ENCODE data around the gene DACH1. TPM values are rescaled to one million over a fixed set of nuclear protein-coding genes. Genes with fewer than 3 reads are reported as not detected.

The DACH1 gene
- total RNA-seq, 1 experiment from 2014 or later = not detected

DNA sequence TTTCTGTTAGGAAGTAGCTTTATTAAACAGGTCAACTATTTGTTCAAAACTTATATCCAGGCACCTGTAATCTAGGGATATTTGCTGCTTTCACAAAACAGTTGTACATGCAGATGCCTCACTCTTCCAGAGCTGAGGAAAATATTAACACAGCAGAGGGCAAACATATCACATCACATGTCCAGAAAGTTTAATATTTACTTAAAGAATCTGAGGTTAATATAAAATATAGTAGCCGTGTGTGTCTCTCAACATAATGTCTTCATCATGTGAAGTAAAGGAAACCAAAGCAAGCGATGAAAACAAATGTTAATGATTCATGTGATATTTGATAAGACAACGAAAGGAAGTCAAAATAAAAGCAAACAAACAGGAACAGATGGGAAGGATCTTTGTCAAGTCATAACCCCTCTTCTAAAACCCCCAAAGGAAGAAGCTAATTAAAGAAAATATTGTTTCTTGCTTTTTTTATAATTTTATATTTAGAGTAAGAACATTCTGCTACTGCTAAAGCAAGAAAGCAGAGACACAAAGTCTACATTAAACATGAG lies 418.8 kb downstream of the DACH1 start:
- in situ Hi-C loops (cut with HindIII; ENCODE audit: low pct_unique_long_range_greater_than_20kb, low sequenced_read_pairs) = no loop called here
- no peak for DNase-seq (ENCODE audit: low read depth)

DNA sequence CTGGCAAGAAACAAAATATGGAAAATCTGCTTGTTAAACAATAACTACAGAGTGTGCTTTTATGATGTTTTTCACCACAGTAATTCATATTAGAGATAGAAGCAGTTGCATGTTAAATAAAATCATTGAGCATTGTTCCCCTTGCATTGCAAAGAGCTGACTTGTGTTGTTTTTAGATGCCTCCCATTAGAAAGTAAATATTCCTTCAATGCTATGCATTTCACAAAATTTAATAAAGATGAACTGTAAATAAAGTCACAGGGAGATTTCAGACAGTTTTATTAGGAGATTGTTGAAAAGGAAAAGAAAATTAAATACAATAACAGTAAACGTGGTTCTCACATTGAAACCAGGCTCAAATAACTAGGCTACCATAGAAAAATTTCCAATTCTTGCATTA lies 429.3 kb downstream of the DACH1 start:
- in situ Hi-C loops (cut with HindIII; ENCODE audit: low pct_unique_long_range_greater_than_20kb, low sequenced_read_pairs) = no loop called here
- DNase-seq (ENCODE audit: low read depth) = no peak

DNA sequence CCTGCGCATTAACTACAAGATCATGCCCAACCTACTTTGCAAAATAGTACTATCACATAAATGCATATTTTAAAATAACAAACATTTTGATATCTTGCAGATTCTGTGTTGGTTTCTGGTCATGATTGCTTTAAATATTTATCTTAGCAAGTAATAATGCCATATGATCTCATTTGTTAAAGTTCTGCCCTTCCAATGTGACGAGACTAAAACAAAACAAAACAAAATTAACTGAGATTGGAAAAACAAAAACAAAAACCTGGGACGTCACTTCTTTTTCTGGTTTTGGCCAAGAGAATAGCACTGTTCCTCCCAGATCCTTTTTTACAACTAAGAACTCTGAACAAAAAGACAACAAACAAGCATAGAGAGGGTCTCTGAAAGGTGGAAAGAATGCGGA lies 436.3 kb downstream of the DACH1 start:
- in situ Hi-C loops (cut with HindIII; ENCODE audit: low pct_unique_long_range_greater_than_20kb, low sequenced_read_pairs) = no loop called here
- no peak for DNase-seq (ENCODE audit: low read depth)

DNA sequence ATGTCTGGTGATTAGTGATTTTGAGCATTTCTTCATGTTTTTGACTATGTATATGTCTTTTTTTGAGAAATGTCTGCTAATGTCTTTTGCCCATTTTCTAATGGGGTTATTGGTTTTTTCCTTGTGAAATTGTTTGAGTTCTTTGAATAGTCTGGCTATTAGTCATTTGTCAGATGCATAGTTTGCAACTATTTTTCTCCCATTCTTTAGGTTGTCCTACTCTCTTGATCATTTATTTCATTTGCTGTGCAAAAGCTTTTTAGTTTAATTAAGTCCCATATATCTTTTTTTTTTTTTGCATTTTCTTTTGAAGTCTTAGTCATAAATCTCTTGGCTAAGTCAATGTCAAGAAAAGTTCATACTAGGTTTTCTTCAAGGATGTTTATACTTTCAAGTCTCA lies 449.8 kb downstream of the DACH1 start:
- DNase-seq (ENCODE audit: low read depth) = no peak
- in situ Hi-C loops (cut with HindIII; ENCODE audit: low pct_unique_long_range_greater_than_20kb, low sequenced_read_pairs) = no loop called here

DNA sequence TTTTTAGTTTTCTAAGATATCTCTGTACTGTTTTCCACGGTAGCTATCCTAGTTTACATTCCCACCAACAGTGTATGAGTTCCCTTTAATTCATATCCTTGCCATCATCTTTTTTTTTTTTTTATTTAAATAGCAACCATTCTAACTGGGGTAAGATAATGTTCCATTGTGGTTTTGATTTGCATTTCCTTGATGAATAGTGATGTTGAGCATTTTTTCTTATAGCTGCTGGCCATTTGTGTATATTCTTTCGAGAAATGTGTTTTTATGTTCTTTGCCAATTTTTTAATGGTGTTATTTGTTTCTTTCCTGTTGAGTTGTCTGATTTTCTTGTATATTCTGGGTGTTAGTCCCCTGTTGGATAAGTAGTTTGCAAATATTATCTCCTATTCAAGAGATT lies 454.8 kb downstream of the DACH1 start:
- DNase-seq (ENCODE audit: low read depth) = no peak
- in situ Hi-C loops (cut with HindIII; ENCODE audit: low pct_unique_long_range_greater_than_20kb, low sequenced_read_pairs) = no loop called here

DNA sequence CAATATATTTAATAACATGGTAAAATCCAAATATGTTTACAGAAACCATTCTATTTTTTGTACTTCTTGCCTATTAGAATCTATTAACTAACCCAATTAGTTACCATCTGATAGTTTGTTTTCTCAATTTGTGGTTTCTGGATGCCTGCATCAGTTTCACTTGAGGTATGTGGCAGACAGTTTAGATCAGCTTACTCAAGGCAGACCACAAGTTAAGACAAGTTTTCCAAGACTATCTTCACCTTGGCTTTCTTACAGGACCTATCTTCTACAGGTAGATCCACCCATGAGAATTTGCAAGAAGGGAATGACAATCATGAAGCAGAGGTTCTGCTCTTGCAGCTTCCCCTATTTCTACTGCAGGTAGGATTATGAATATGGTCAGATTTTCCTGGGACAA lies 458.6 kb downstream of the DACH1 start:
- no peak for DNase-seq (ENCODE audit: low read depth)
- in situ Hi-C loops (cut with HindIII; ENCODE audit: low pct_unique_long_range_greater_than_20kb, low sequenced_read_pairs) = no loop called here

DNA sequence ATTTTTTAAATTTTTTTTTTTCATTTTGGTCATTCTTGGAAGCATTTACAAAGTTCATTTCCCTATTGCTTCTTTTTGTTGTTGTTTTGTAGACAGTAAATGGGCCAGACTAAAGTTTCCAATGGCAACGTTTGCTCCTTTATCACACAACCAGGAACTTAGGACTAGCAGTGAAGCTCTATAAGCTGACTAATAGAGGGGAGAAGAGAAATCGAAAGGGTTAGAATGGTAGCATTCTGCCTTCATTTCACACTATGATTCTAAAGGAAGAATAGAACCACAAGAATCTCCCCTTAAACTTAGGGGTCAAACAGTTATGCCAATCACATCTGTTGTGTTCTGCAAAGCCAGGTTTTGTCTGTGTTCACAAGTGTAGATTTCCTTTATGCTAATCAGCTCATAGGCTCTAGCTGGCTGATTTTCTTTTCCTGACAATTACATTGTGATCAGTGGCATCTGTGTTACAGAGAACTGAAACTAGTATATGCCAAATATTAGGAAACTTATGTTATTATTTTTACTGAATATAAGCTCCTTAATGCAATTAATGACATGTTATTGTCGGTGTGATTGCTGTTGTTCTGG lies 467.3 kb downstream of the DACH1 start:
- in situ Hi-C loops (cut with HindIII; ENCODE audit: low pct_unique_long_range_greater_than_20kb, low sequenced_read_pairs) = no loop called here
- DNase-seq (ENCODE audit: low read depth) = no peak

DNA sequence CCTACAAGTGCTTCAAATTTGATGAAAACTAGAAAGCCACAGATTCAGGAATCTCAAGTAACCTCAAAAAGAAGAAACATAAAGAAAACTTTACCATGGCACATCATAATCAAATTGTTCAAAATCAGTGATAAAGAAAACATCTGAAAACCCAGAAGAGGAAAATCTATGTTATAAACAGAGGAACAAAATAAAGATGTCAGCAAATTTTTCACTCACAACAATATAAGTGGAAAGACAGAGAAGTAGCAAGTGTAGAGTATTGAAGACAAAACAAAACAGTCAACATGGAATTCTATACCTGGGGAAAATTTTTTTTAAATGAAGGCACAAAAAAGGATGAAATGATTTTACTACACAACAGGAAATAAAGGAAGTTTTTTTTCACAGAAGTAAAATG lies 470.9 kb downstream of the DACH1 start:
- no peak for DNase-seq (ENCODE audit: low read depth)
- in situ Hi-C loops (cut with HindIII; ENCODE audit: low pct_unique_long_range_greater_than_20kb, low sequenced_read_pairs) = no loop called here

DNA sequence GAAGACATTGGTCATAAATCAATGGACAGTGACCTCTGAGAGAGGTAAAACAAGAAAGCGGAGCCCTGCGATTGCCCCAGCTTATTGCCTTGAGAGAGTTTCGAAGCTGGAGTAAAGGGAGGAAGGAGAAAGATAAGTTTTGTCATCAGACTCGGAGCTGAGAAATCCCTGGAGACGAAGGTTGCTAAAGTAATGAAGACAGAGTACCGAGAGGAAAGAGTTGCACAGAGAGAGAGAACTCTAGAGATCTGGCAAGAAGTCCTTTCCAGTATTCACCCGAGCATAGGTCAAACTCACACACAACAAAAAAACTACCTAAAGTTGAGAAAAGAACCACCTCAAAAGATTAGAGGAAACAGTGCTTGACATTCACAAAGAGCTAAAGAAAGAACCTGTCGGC lies 472.0 kb downstream of the DACH1 start:
- DNase-seq (ENCODE audit: low read depth) = no peak
- in situ Hi-C loops (cut with HindIII; ENCODE audit: low pct_unique_long_range_greater_than_20kb, low sequenced_read_pairs) = no loop called here

DNA sequence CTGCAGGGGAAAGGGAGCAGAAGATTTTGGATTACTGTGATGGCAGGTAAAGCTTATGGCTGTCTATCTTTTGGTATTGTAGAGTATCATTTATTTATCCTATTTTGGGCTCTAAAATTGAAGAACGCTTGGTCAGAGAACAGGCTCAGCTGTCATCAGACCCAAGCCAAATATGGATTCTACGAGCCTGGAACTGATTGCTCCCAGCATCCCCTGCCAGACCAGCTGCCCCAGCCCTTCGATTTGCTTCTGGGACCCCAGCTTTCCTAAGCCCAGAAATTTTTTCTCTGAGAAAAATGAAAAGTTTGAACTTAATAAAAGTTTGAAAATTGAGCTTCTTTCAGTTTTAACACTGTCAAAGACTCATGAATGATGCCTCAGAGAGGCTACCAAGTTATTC lies 472.8 kb downstream of the DACH1 start:
- no peak for DNase-seq (ENCODE audit: low read depth)
- in situ Hi-C loops (cut with HindIII; ENCODE audit: low pct_unique_long_range_greater_than_20kb, low sequenced_read_pairs) = no loop called here

Measured in Caki2 (cell line).